Measurements from ENCODE around the gene P4HB. TPM values are rescaled to one million over a fixed set of nuclear protein-coding genes. Genes with fewer than 3 reads are reported as not detected.
A peak's percentile ranks its signal among the peaks of the same experiment; 100 is the strongest.

The P4HB gene
- total and polyA plus RNA-seq, 10 of the 15 experiments (the other 5 are each of a cell fraction or from before 2014, with no cell fraction given), result 4.7 to 549 (median 361) TPM

DNA sequence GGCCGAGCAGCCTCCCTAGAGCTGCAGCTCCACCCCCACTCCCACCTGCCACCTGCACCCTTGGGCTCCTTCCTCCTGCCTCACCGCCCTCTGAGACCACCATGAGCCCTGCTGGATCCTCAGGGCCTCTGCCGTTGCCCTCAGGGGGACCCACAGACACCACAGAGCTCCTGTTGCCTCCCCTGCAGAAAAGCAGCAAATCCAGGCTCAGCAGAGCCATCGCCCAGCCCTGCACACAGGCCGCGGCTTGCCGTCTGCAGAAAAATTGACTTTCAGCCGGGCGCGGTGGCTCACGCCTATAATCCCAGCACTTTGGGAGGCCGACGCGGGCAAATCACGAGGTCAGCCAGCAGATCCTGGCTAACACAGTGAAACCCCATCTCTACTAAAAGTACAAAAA is 18.5 kb downstream of the P4HB start:
- no peak for TF ChIP-seq CBX3 (IDR thresholded peaks at IDR 0.05; ENCODE audit: borderline replicate concordance, low read depth)
- no peak for TF ChIP-seq TBL1XR1 (IDR thresholded peaks at IDR 0.05; ENCODE audit: low read depth, low read length)
- 0 out of 2 replicates have a peak, but pooled peaks have one; percentile 43 for TF ChIP-seq POLR2A (IDR thresholded peaks at IDR 0.05; ENCODE audit: low read depth, low read length)
- no peak for TF ChIP-seq ZBTB40 (IDR thresholded peaks at IDR 0.05; ENCODE audit: borderline replicate concordance)
- 97% methylated on average over 15 of the region's 15 CpGs for WGBS (ENCODE audit: insufficient coverage, insufficient replicate concordance, low lambda C conversion rate, missing lambda C conversion rate)
- ChIA-PET SMC1A (ENCODE audit: uncharacterized antibody, unreplicated experiment) (no interaction called here), CTCF (no interaction called here), POLR2A (no interaction called here), RAD21 (ENCODE audit: unreplicated experiment) (no interaction called here)
- H3K36me3 ChIP-seq (ENCODE audit: control insufficient read depth in 2 of 2, insufficient read depth in 2 of 2, low read length in 1 of 2), result peaks cover 27 to 33% of the 10 kb centered on the region in 2 experiments
- H3K4me3 ChIP-seq, result no peak overlapping the region
- intact Hi-C loops (cut with micrococcal nuclease; ENCODE audit: unreplicated experiment), result no loop called here
- no TSS peak for BruUV-seq (replicated peaks)
- H3K27me3 ChIP-seq (replicated peaks in 1 of 2; ENCODE audit: control insufficient read depth in 2 of 2, insufficient read depth in 2 of 2, low read length in 1 of 2), result no peaks in the 10 kb centered on the region
- FAIRE-seq (no peak), ATAC-seq (no peak), DNase-seq (ENCODE audit: low read depth, low spot score) (no peak)
- H3K9ac ChIP-seq (ENCODE audit: control insufficient read depth, insufficient read depth, low read length), result no peak overlapping the region
- H2AFZ ChIP-seq (ENCODE audit: control insufficient read depth, low read depth, low read length), result no peak overlapping the region
- H3K4me2 ChIP-seq (ENCODE audit: control insufficient read depth, insufficient read depth), result no peak overlapping the region
- no peaks in the 10 kb centered on the region for H3K4me1 ChIP-seq (ENCODE audit: control insufficient read depth, insufficient read depth, low read length)
- H3K79me2 ChIP-seq (ENCODE audit: control insufficient read depth, insufficient read depth, low read length), result no peaks in the 10 kb centered on the region
- H3K27ac ChIP-seq (ENCODE audit: control insufficient read depth, insufficient read depth), result no peak overlapping the region
- H4K20me1 ChIP-seq (ENCODE audit: control insufficient read depth, insufficient read depth), result no peaks in the 10 kb centered on the region
- no peaks in the 10 kb centered on the region for H3K9me3 ChIP-seq (replicated peaks; ENCODE audit: control insufficient read depth, insufficient read depth, low read length)
- in situ Hi-C loops (cut with MboI), result no loop called here
